ENCODE data around the gene ZDHHC3.

- TF ChIP-seq SP1 (IDR thresholded peaks at IDR 0.05), result no peak
- TF ChIP-seq FOXM1 (IDR thresholded peaks at IDR 0.05; ENCODE audit: borderline replicate concordance), result no peak
- no peak for TF ChIP-seq LEF1 (IDR thresholded peaks at IDR 0.05; ENCODE audit: borderline replicate concordance)
- no peak for TF ChIP-seq TARDBP (IDR thresholded peaks at IDR 0.05)
- no peak for TF ChIP-seq ARNT (IDR thresholded peaks at IDR 0.05)
Measured at GRCh38 chr3:44915702-44916438, 60.1 kb downstream of the ZDHHC3 start.
